ENCODE measurements around the gene RCAN2. TPM values are rescaled to one million over a fixed set of nuclear protein-coding genes. Genes with fewer than 3 reads are reported as not detected.

The RCAN2 gene
- polyA plus RNA-seq, 4 donors = 0.67 to 8.7 (median 4.0) TPM

- WGBS, 3 donors = 80 to 90% (median 88%) methylated on average over 5 of the region's 5 CpGs
- H3K27ac ChIP-seq (ENCODE audit: low read depth in 1 of 3, low read length in 2 of 3) = no peak overlapping the region
- H3K4me1 ChIP-seq (ENCODE audit: control insufficient read depth in 3 of 3, insufficient read depth in 2 of 3, low read depth in 1 of 3, low read length in 2 of 3) = no peaks in the 10 kb centered on the region
- no peaks in the 10 kb centered on the region for H3K9me3 ChIP-seq (ENCODE audit: control insufficient read depth in 2 of 2, insufficient read depth in 1 of 2, low read depth in 1 of 2, low read length in 1 of 2)
- no peak overlapping the region for H3K4me3 ChIP-seq (ENCODE audit: low read depth in 1 of 3, low read length in 3 of 3)
- no peaks in the 10 kb centered on the region for H3K36me3 ChIP-seq (ENCODE audit: control insufficient read depth in 3 of 3, insufficient read depth in 2 of 3, low read depth in 1 of 3, low read length in 3 of 3)
- DNase-seq (no peak), FAIRE-seq (no peak)
- H3K27me3 ChIP-seq (ENCODE audit: control insufficient read depth in 3 of 3, insufficient read depth in 3 of 3, low read length in 3 of 3) = no peaks in the 10 kb centered on the region
These were observed 281.0 kb downstream of the RCAN2 start for GRCh38 chr6:46210294-46210693.

GRCh38 chr6:46208303-46208702 is 282.9 kb downstream of the RCAN2 start:
- H3K4me3 ChIP-seq (ENCODE audit: low read depth in 1 of 3, low read length in 3 of 3) = no peak overlapping the region
- H3K4me1 ChIP-seq (ENCODE audit: control insufficient read depth in 3 of 3, insufficient read depth in 2 of 3, low read depth in 1 of 3, low read length in 2 of 3) = no peaks in the 10 kb centered on the region
- no peak for FAIRE-seq
- no peaks in the 10 kb centered on the region for H3K9me3 ChIP-seq (ENCODE audit: control insufficient read depth in 2 of 2, insufficient read depth in 1 of 2, low read depth in 1 of 2, low read length in 1 of 2)
- no peaks in the 10 kb centered on the region for H3K36me3 ChIP-seq (ENCODE audit: control insufficient read depth in 3 of 3, insufficient read depth in 2 of 3, low read depth in 1 of 3, low read length in 3 of 3)
- no peaks in the 10 kb centered on the region for H3K27me3 ChIP-seq (ENCODE audit: control insufficient read depth in 3 of 3, insufficient read depth in 3 of 3, low read length in 3 of 3)
- no peak for DNase-seq
- no peak overlapping the region for H3K27ac ChIP-seq (ENCODE audit: low read depth in 1 of 3, low read length in 2 of 3)

DNA sequence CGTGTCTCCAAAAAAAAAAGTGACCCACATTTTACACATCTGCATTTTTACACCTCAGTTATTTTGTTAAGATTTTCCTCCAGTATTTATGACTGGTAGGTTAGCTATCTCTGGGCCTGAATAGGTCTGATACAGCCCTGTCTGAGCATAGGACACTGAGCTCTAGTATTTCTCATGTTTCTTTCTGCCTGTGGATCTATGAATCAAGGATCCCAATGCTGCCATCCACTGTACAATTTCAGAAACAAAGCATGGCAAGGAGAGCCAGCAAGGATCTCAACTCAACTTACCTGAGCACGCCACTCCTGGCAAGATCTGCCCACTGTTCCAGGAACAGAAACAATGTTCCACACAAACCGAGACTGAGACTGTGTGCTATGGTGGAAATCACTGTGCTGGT is 284.1 kb downstream of the RCAN2 start:
- Histone ChIP-seq H3K36me3 (ENCODE audit: control insufficient read depth in 3 of 3, insufficient read depth in 2 of 3, low read depth in 1 of 3, low read length in 3 of 3) (no peaks in the 10 kb centered on the region), H3K9me3 (ENCODE audit: control insufficient read depth in 2 of 2, insufficient read depth in 1 of 2, low read depth in 1 of 2, low read length in 1 of 2) (peaks cover 0 to 4% of the 10 kb centered on the region in 2 donors), H3K27me3 (ENCODE audit: control insufficient read depth in 3 of 3, insufficient read depth in 3 of 3, low read length in 3 of 3) (no peaks in the 10 kb centered on the region), H3K4me1 (ENCODE audit: control insufficient read depth in 3 of 3, insufficient read depth in 2 of 3, low read depth in 1 of 3, low read length in 2 of 3) (no peaks in the 10 kb centered on the region), H3K4me3 (ENCODE audit: low read depth in 1 of 3, low read length in 3 of 3) (no peak overlapping the region), H3K27ac (ENCODE audit: low read depth in 1 of 3, low read length in 2 of 3) (no peak overlapping the region)
- WGBS, 3 donors = 77 to 90% (median 79%) methylated on average over 3 of the region's 3 CpGs
- DNase-seq (no peak), FAIRE-seq (no peak)

GRCh38 chr6:46204880-46205650 is 286.2 kb downstream of the RCAN2 start:
- Histone ChIP-seq H3K36me3 (ENCODE audit: control insufficient read depth in 3 of 3, insufficient read depth in 2 of 3, low read depth in 1 of 3, low read length in 3 of 3) (no peaks in the 10 kb centered on the region), H3K4me1 (ENCODE audit: control insufficient read depth in 3 of 3, insufficient read depth in 2 of 3, low read depth in 1 of 3, low read length in 2 of 3) (no peaks in the 10 kb centered on the region), H3K4me3 (ENCODE audit: low read depth in 1 of 3, low read length in 3 of 3) (no peak overlapping the region), H3K9me3 (ENCODE audit: control insufficient read depth in 2 of 2, insufficient read depth in 1 of 2, low read depth in 1 of 2, low read length in 1 of 2) (peaks cover 0 to 4% of the 10 kb centered on the region in 2 donors), H3K27ac (ENCODE audit: low read depth in 1 of 3, low read length in 2 of 3) (no peak overlapping the region), H3K27me3 (ENCODE audit: control insufficient read depth in 3 of 3, insufficient read depth in 3 of 3, low read length in 3 of 3) (no peaks in the 10 kb centered on the region)
- whole genome bisulfite sequencing, 3 donors = 95 to 97% (median 96%) methylated on average over 29 of the region's 29 CpGs
- DNase-seq = no peak
- FAIRE-seq = no peak

- WGBS, 3 donors = 64 to 73% (median 70%) methylated on average over 2 of the region's 2 CpGs
- no peaks in the 10 kb centered on the region for H3K36me3 ChIP-seq (ENCODE audit: control insufficient read depth in 3 of 3, insufficient read depth in 2 of 3, low read depth in 1 of 3, low read length in 3 of 3)
- peak in 1 of 2 donors; percentile 45 for DNase-seq
These were observed 287.7 kb downstream of the RCAN2 start for GRCh38 chr6:46203391-46204177.

DNA sequence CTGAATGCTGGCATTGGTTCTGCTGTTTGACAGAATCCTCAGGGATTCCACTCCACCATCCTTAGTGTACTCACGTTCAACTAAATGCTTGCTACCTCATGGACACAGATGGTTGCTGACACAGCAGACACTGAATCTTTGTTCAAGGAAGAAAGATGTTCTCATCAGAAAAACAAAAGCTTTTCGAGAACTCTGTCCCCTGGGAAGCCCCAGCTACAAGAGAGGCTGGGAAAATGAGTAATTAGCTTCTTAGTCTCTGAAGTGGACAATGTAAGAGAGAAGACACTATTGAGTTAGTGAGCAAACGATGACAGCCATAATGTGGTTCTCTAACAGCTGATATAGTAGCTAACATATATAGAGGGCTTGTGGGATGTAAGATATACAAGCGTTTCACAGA is 289.5 kb downstream of the RCAN2 start:
- FAIRE-seq (no peak), DNase-seq (no peak)
- Histone ChIP-seq H3K36me3 (ENCODE audit: control insufficient read depth in 3 of 3, insufficient read depth in 2 of 3, low read depth in 1 of 3, low read length in 3 of 3) (no peaks in the 10 kb centered on the region), H3K4me3 (ENCODE audit: low read depth in 1 of 3, low read length in 3 of 3) (no peak overlapping the region), H3K27me3 (ENCODE audit: control insufficient read depth in 3 of 3, insufficient read depth in 3 of 3, low read length in 3 of 3) (no peaks in the 10 kb centered on the region), H3K4me1 (ENCODE audit: control insufficient read depth in 3 of 3, insufficient read depth in 2 of 3, low read depth in 1 of 3, low read length in 2 of 3) (no peaks in the 10 kb centered on the region), H3K27ac (ENCODE audit: low read depth in 1 of 3, low read length in 2 of 3) (no peak overlapping the region), H3K9me3 (ENCODE audit: control insufficient read depth in 2 of 2, insufficient read depth in 1 of 2, low read depth in 1 of 2, low read length in 1 of 2) (peaks cover 0 to 4% of the 10 kb centered on the region in 2 donors)
- WGBS, 3 donors = 80 to 88% (median 81%) methylated on average over 4 of the region's 4 CpGs

More at GRCh38 chr6:46203391-46204177, 287.7 kb downstream of the RCAN2 start:
- H3K27ac ChIP-seq (ENCODE audit: low read depth in 1 of 3, low read length in 2 of 3) = no peak overlapping the region
- peaks cover 0 to 4% of the 10 kb centered on the region in 2 donors for H3K9me3 ChIP-seq (ENCODE audit: control insufficient read depth in 2 of 2, insufficient read depth in 1 of 2, low read depth in 1 of 2, low read length in 1 of 2)
- no peaks in the 10 kb centered on the region for H3K27me3 ChIP-seq (ENCODE audit: control insufficient read depth in 3 of 3, insufficient read depth in 3 of 3, low read length in 3 of 3)
- H3K4me3 ChIP-seq (ENCODE audit: low read depth in 1 of 3, low read length in 3 of 3) = no peak overlapping the region
- no peak for FAIRE-seq
- no peaks in the 10 kb centered on the region for H3K4me1 ChIP-seq (ENCODE audit: control insufficient read depth in 3 of 3, insufficient read depth in 2 of 3, low read depth in 1 of 3, low read length in 2 of 3)

DNA sequence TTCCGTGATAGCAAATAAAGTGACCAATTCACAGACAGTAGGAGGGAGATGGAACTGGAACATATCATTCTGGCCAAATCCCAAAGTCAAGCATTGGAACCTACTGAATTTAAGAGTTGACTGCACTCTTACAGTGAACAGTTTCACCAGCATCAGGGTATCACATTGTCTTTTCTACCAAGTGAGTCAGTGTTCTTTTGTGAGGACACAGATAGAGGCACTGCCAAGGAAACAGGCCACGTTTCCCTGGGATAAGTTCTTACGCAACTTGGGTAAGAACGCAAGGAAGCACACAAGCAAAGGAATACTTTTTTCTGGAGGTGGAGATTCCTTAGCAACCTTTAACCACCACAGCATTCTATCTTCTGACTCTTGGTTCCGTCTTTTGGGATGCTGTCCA is 291.9 kb downstream of the RCAN2 start:
- peaks cover 0 to 4% of the 10 kb centered on the region in 2 donors for H3K9me3 ChIP-seq (ENCODE audit: control insufficient read depth in 2 of 2, insufficient read depth in 1 of 2, low read depth in 1 of 2, low read length in 1 of 2)
- H3K27me3 ChIP-seq (ENCODE audit: control insufficient read depth in 3 of 3, insufficient read depth in 3 of 3, low read length in 3 of 3) = no peaks in the 10 kb centered on the region
- H3K4me1 ChIP-seq (ENCODE audit: control insufficient read depth in 3 of 3, insufficient read depth in 2 of 3, low read depth in 1 of 3, low read length in 2 of 3) = no peaks in the 10 kb centered on the region
- H3K36me3 ChIP-seq (ENCODE audit: control insufficient read depth in 3 of 3, insufficient read depth in 2 of 3, low read depth in 1 of 3, low read length in 3 of 3) = no peaks in the 10 kb centered on the region
- FAIRE-seq (no peak), DNase-seq (no peak)
- H3K27ac ChIP-seq (ENCODE audit: low read depth in 1 of 3, low read length in 2 of 3) = no peak overlapping the region
- 78 to 86% (median 84%) methylated on average over 5 of the region's 5 CpGs for whole genome bisulfite sequencing, 3 donors
- no peak overlapping the region for H3K4me3 ChIP-seq (ENCODE audit: low read depth in 1 of 3, low read length in 3 of 3)

GRCh38 chr6:46191961-46192360 is 299.3 kb downstream of the RCAN2 start:
- Histone ChIP-seq H3K27ac (ENCODE audit: low read depth in 1 of 3, low read length in 2 of 3) (no peak overlapping the region), H3K4me3 (ENCODE audit: low read depth in 1 of 3, low read length in 3 of 3) (no peak overlapping the region), H3K27me3 (ENCODE audit: control insufficient read depth in 3 of 3, insufficient read depth in 3 of 3, low read length in 3 of 3) (no peaks in the 10 kb centered on the region), H3K9me3 (ENCODE audit: control insufficient read depth in 2 of 2, insufficient read depth in 1 of 2, low read depth in 1 of 2, low read length in 1 of 2) (no peaks in the 10 kb centered on the region), H3K4me1 (ENCODE audit: control insufficient read depth in 3 of 3, insufficient read depth in 2 of 3, low read depth in 1 of 3, low read length in 2 of 3) (no peaks in the 10 kb centered on the region), H3K36me3 (ENCODE audit: control insufficient read depth in 3 of 3, insufficient read depth in 2 of 3, low read depth in 1 of 3, low read length in 3 of 3) (no peaks in the 10 kb centered on the region)
- WGBS, 3 donors = 71 to 86% (median 85%) methylated on average over 1 of the region's 1 CpG
- FAIRE-seq (no peak), DNase-seq (no peak)

Data from small intestine (tissue), 7 donors.